Esophagus mucosa (tissue), 1 donor: Measurements from ENCODE around the gene ZSCAN32. TPM values are rescaled to one million over a fixed set of nuclear protein-coding genes. Genes with fewer than 3 reads are reported as not detected.

Experiments
- ATAC-seq: fragments of 200-7000 bp; cut with Tn5 transposase; one replicate; pipeline ENCODE4 v1.9.1; 2020
- total RNA-seq: library from RNA; stranded (reverse); gene quantifications from one replicate; pipeline ENCODE4 v1.2.4, GENCODE V29; 2023
- donor health status: DM: yes; HTN: yes; CAD: no.

The ZSCAN32 gene
- 5.8 TPM for total RNA-seq

- ATAC-seq = peak; percentile 100
These were observed at the start of gene ZSCAN32, which contains the start of gene ZNF174 for GRCh38 chr16:3400779-3401688. Gene ZSCAN32, minus strand, starts transcription at chr16:3401004. Its CDS starts 3,447 bp downstream, at chr16:3397557. Gene ZNF174, plus strand, starts transcription at chr16:3401215. Its CDS starts 790 bp downstream, at chr16:3402005.

DNA sequence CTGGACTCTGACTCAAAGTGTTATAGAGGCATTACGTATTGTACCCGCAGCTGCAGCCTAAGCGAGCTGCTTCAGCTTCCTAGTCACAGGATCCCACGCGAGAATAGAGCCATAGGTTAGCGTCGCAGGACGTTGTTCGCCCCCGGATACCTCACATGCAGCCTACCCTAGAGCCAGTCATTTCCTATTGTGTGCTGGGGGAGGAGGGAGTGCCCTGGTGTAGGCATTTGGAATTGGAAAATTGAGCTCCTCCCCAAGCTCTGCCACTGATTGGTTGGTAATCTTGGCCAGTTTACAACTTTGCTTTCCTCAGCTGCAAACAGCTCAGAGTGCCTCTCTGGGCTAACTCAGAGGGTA, 43.2 kb upstream of the ZSCAN32 start:
- ATAC-seq = peak; percentile 83

- ATAC-seq = peak; percentile 97
These were observed 42.6 kb upstream of the ZSCAN32 start, which contains the start of the genes NAA60 and ZNF597 for GRCh38 chr16:3443108-3444031. Gene NAA60, plus strand, starts transcription at chr16:3443680. Its CDS starts 32,548 bp downstream, at chr16:3476228. Gene ZNF597, minus strand, starts transcription at chr16:3443504. Its CDS starts 351 bp downstream, at chr16:3443153.

- no peak for ATAC-seq
These were observed 38.8 kb upstream of the ZSCAN32 start for GRCh38 chr16:3439637-3440036.

DNA sequence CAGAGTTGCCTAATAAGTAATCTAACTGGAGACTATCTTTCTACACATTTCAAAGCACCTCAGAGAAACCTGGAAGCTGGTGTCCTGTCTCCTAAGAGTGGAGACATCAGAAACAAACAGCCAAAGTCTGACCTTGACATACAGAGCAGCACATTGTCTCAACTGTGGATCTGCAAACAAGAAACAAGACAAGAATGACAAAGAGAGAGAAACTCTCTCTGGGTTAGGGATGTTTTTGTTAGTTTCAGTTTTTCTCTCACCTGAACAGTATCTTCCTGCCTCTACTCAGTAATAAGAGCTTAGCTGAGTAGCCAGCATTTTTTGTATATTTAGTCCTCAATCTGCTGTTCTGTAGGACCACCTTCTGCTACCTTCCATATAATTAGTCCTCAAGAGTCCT, 33.6 kb upstream of the ZSCAN32 start:
- no peak for ATAC-seq

- peak; percentile 49 for ATAC-seq
These were observed 31.0 kb upstream of the ZSCAN32 start for GRCh38 chr16:3431779-3432219.

- no peak for ATAC-seq
These were observed 13.1 kb upstream of the ZSCAN32 start for GRCh38 chr16:3413730-3414379.

DNA sequence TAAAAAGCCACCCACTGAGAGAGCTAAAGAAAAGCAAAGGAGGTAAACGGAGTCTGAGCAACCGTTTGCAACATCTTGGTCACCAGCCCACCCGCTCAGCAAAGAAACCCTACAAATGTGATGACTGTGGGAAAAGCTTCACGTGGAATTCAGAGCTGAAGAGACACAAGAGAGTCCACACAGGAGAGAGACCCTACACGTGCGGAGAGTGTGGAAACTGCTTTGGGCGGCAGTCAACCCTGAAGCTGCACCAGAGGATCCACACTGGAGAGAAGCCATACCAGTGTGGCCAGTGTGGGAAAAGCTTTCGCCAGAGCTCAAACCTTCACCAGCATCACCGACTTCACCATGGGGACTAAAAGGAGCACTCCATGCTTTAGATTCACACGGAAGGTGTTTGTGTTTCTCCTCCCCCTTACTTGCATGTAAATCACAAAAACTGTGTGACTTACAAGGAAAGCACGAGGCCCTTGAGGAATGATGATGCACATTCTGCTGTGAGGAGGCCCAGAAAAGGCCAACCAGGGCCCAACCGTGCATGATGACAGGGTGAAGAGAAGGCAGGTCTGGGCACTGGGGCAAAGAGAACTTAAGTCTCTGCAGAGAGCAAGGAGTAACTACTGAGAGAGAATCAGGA, 7.9 kb upstream of the ZSCAN32 start:
- ATAC-seq = no peak

DNA sequence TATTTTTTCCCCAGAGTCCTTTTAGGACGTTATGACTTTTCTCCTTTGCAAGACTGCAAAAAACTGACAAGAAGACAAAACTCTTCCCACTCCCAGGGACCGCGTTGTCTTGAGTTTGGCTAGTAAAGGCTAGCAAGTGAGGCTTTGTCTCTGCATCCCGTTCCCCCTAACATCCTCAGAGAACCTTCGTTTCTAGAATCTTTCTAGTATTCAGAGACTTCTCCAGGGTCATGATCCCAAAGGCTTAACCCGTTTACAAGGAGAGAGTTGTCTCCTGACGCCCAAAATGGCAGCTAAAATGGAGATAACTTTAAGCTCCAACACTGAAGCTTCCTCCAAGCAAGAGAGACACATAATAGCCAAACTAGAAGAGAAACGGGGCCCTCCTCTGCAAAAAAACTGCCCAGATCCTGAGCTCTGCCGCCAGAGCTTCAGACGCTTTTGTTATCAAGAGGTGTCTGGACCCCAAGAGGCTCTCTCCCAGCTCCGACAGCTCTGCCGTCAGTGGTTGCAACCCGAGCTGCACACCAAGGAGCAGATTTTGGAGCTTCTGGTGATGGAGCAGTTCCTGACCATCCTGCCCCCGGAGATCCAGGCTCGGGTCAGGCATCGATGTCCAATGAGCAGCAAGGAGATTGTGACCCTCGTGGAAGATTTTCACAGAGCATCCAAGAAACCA, 1.1 kb upstream of the ZSCAN32 start:
- ATAC-seq = no peak

GRCh38 chr16:3400446-3400778, 392 bp downstream of the ZSCAN32 start:
- no peak for ATAC-seq

GRCh38 chr16:3389663-3390338, 11.0 kb downstream of the ZSCAN32 start:
- ATAC-seq = no peak

DNA sequence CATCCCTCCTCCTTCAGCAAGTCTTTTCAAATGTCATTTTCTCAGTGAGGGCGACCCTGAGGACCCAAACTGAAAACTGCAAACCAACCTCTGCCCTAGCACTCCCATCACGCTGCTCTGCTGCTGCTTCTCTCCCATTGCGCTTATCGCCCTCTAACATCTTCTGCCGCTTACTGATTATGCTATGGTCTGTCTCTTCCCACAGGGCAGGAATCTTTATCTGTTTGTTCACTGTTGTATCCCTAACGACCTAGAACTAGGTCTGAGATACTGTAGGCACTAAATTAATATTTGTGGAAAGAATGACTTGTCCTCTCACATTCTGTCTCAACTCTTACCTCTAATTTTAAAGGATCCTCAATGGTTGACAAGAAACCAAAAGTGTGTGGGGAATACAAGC, 12.5 kb downstream of the ZSCAN32 start:
- no peak for ATAC-seq

- ATAC-seq = no peak
These were observed 17.8 kb downstream of the ZSCAN32 start for GRCh38 chr16:3383045-3383448.

DNA sequence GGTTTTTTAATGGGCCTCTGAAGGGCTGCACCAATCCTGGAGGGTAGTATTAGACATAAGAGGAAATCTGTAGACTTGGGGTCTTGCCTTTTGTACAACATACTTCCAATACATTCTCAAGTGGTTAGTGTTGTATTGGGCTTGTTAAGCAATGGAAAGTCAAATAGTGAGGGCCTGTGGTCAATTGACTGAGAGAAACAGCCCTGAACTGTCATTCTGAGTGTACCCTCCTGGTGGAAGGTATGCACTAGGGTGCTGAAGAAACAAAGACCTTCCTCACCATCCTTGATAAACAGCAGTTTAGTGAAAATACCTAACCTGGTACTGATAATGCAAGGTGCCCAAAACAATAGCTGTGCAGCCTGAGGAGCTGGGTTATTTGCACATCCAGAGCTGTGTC, 22.9 kb downstream of the ZSCAN32 start:
- ATAC-seq = no peak

DNA sequence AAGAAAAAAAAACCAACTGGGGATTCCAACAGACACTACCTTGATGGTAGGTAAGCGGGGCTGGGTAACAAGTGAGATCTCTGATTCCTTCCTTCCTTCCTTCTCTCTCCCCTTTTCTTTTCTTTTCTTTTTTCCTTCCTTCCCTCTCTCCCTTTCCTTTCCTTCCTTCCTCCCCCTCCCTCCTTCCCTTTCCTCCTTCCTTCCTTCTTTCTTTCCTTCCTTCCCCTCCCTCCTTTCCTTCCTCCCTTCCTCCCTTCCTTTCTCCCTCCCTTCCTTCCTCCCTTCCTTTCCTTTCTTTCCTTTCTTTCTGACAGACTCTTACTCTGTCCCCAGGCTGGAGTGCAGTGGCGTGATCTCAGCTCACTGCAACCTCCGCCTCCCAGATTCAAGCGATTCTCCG, 25.1 kb downstream of the ZSCAN32 start:
- no peak for ATAC-seq

DNA sequence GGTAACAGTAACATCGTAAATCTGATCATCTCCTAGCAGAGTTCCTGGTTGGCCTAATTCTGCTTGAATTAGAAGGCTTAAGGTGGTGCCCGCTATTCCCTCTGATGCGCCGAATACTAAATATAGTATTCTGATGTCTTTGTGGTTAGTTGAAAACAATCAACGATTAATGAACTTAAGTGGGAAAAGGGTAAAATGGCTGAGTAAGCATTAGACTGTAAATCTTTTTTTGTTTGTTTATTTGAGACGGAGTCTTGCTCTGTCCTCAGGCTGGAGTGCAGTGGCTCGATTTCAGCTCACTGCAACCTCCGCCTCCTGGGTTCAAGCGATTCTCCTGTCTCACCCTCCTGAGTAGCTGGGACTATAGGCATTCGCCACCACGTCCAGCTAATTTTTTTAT, 31.7 kb downstream of the ZSCAN32 start:
- ATAC-seq = no peak

DNA sequence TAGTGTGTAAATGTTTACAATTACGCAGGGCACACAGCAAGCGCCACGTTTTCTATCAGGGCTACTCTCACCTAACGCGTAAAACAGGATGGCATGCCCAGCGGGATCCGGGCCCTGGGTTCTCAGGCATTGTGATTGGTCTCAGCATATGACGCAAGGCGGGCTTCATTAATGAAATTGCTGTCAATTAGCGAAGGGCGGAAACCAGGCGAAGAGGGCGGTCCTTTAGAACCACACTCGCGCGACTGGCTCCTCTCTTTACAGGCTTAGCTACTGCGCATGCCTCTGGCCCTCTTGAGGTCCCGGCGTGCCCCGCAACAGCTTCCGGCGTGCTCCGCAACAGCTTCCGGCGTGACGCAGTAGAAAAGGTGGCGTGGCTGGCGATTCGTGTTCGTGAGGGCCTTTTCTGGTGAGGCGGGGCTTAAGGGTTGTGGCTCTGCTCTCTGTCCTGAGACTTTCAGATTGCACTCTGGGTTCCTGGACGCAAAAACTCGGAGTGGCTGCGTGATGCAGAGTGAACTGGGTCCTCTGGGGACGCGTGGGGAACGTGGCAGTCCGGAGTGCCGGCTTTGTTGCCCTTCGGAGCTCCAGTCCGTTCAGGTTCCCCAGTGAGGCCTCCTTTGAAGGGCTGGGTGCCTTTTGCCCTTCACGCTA, 35.9 kb downstream of the ZSCAN32 start:
- ATAC-seq = peak; percentile 98

DNA sequence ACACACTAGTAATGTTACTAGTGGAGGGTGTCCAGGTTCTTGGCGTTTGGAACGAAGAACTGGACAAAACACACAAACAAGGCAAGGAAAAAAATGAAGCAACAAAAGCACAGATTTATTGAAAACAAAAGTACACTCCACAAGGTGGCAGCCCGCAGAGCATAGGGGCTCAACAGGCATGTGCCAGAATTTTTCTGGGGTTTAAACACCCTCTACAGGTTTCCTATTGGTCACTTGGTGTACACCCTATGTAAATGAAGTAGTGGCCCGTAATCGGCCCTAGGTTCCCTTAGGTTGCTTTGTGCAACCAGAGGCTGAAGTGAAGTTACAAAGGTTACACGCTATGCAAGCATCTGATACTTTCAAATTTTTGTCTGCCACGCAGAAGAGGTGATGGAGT, 37.0 kb downstream of the ZSCAN32 start:
- no peak for ATAC-seq

GRCh38 chr16:3362931-3363330, 37.9 kb downstream of the ZSCAN32 start:
- ATAC-seq = no peak

- no peak for ATAC-seq
These were observed 41.9 kb downstream of the ZSCAN32 start for GRCh38 chr16:3358871-3359270.
